Smooth muscle cell (in vitro differentiated cells): Measurements from ENCODE around the gene CCDC192. TPM values are rescaled to one million over a fixed set of nuclear protein-coding genes. Genes with fewer than 3 reads are reported as not detected.

Experiments used
- DNase-seq: peaks from one replicate; lab custom pipeline; 2025; ENCODE audit not compliant: unreplicated experiment; lab: John Stamatoyannopoulos, UW
- H2AFZ ChIP-seq: fragments of 200-600 bp; sonication (generic); 2 replicates; pipeline ENCODE4 v1.6.0; 2016; ENCODE audit warnings: antibody characterized with exemption, low read depth, mild to moderate bottlenecking
- H3F3A ChIP-seq: fragments of 200-600 bp; sonication (generic); 2 replicates; pipeline ENCODE4 v1.6.0; 2017; ENCODE audit warnings: antibody characterized with exemption, low read depth
- H3K27ac ChIP-seq: fragments of 200-600 bp; sonication (generic); 2 replicates; pipeline ENCODE4 v1.5.1; 2016; ENCODE audit warnings: low read depth, mild to moderate bottlenecking
- H3K27me3 ChIP-seq: fragments of 200-600 bp; sonication (generic); 2 replicates; pipeline ENCODE4 v1.6.1; 2016; ENCODE audit warnings: low read depth, mild to moderate bottlenecking
- H3K36me3 ChIP-seq: fragments of 200-600 bp; sonication (generic); 2 replicates; pipeline ENCODE4 v1.5.1; 2016; ENCODE audit warnings: low read depth
- H3K4me1 ChIP-seq: fragments of 200-600 bp; sonication (generic); 2 replicates; pipeline ENCODE4 v1.5.1; 2016; ENCODE audit warnings: low read depth
- H3K4me2 ChIP-seq: fragments of 200-600 bp; sonication (generic); 2 replicates; pipeline ENCODE4 v1.6.0; 2016; ENCODE audit warnings: mild to moderate bottlenecking
- H3K4me3 ChIP-seq: fragments of 200-600 bp; sonication (generic); 2 replicates; pipeline ENCODE4 v1.5.1; 2016; ENCODE audit warnings: mild to moderate bottlenecking
- H3K79me2 ChIP-seq: fragments of 200-600 bp; sonication (generic); 2 replicates; pipeline ENCODE4 v1.6.0; 2016; ENCODE audit warnings: low read depth, mild to moderate bottlenecking
- H3K9ac ChIP-seq: fragments of 200-600 bp; sonication (generic); 2 replicates; pipeline ENCODE4 v1.6.0; 2016; ENCODE audit warnings: low read depth
- H3K9me3 ChIP-seq: fragments of 200-600 bp; sonication (generic); replicated peaks from 2 replicates; pipeline ENCODE4 v1.5.1; 2016; ENCODE audit warnings: low read depth
- H4K20me1 ChIP-seq: fragments of 200-600 bp; sonication (generic); 2 replicates; pipeline ENCODE4 v1.6.0; 2016; ENCODE audit warnings: low read depth
- whole genome bisulfite sequencing: methylation state at CpG from one replicate; pipeline ENCODE4 v1.1.7; 2016; ENCODE audit warnings: low lambda C conversion rate; 5-methylcytosine and 5-hydroxymethylcytosine counted together
- polyA plus RNA-seq: library from polyadenylated mRNA; unstranded; fragments of >200 nt; fragmentation: Nextera tagmentation; extraction: Ambion mirVana; gene quantifications from 2 replicates; pipeline ENCODE4 v1.2.1, GENCODE V29; 2016
- total RNA-seq: library from RNA; depleted of rRNA; stranded (reverse); fragments of >200 nt; gene quantifications from 2 replicates; pipeline ENCODE4 v1.2.3, GENCODE V29; 2014
- TF ChIP-seq, protein P1 (sequence below): fragments of 200-600 bp; sonication (generic); IDR thresholded peaks from 2 replicates; pipeline ENCODE4 v1.5.1; 2017; ENCODE audit warnings: borderline replicate concordance, mild to moderate bottlenecking, antibody characterized with exemption; ENCODE audit not compliant: insufficient read depth, poor library complexity, severe bottlenecking

The CCDC192 gene
- total and polyA plus RNA-seq, 2 experiments from 2014 or later: not detected

- Histone ChIP-seq H3K36me3 (no peaks in the 10 kb centered on the region), H3K9me3 (no peaks in the 10 kb centered on the region), H3K4me3 (no peak overlapping the region), H3K9ac (no peak overlapping the region), H3K4me1 (peaks cover 15% of the 10 kb centered on the region), H3K27ac (no peak overlapping the region), H3K4me2 (no peak overlapping the region), H4K20me1 (no peaks in the 10 kb centered on the region), H3K27me3 (no peaks in the 10 kb centered on the region), H2AFZ (no peak overlapping the region), H3K79me2 (no peaks in the 10 kb centered on the region), H3F3A (peaks cover 3% of the 10 kb centered on the region)
- TF ChIP-seq, protein P1, sequence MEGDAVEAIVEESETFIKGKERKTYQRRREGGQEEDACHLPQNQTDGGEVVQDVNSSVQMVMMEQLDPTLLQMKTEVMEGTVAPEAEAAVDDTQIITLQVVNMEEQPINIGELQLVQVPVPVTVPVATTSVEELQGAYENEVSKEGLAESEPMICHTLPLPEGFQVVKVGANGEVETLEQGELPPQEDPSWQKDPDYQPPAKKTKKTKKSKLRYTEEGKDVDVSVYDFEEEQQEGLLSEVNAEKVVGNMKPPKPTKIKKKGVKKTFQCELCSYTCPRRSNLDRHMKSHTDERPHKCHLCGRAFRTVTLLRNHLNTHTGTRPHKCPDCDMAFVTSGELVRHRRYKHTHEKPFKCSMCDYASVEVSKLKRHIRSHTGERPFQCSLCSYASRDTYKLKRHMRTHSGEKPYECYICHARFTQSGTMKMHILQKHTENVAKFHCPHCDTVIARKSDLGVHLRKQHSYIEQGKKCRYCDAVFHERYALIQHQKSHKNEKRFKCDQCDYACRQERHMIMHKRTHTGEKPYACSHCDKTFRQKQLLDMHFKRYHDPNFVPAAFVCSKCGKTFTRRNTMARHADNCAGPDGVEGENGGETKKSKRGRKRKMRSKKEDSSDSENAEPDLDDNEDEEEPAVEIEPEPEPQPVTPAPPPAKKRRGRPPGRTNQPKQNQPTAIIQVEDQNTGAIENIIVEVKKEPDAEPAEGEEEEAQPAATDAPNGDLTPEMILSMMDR: no peak
- WGBS: 92% methylated on average over 1 of the region's 1 CpG
- no peak for DNase-seq
Observed at GRCh38 chr5:127805448-127805847, 102.3 kb downstream of the CCDC192 start.

DNA sequence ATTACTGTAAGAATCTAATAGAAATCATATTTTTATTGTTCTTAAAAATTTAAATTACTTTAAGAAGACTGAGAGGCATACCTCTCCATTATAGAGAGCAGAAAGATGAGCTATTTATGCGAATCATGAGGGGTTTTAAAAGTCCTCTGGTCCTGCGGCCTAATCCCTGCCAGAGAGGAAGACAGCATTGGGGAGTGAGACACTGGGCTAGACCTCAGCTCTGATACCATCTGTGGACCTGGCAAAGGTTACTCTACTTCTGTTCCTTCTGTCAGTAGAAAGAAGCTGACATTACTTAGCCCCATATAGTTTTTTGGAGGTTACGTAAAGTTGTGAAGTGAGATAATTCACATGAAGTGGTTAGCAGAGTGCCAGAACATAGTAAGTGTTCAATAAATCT lies 103.6 kb downstream of the CCDC192 start:
- no peak for DNase-seq
- 92% methylated on average over 3 of the region's 3 CpGs for WGBS
- TF ChIP-seq, protein P1: no peak
- no peaks in the 10 kb centered on the region for H4K20me1 ChIP-seq
- no peak overlapping the region for H3K4me2 ChIP-seq
- peaks cover 15% of the 10 kb centered on the region for H3K4me1 ChIP-seq
- no peaks in the 10 kb centered on the region for H3K27me3 ChIP-seq
- no peak overlapping the region for H3K9ac ChIP-seq
- no peak overlapping the region for H3K4me3 ChIP-seq
- H3K27ac ChIP-seq: no peak overlapping the region
- peaks cover 11% of the 10 kb centered on the region for H3F3A ChIP-seq
- no peaks in the 10 kb centered on the region for H3K9me3 ChIP-seq
- no peaks in the 10 kb centered on the region for H3K36me3 ChIP-seq
- no peaks in the 10 kb centered on the region for H3K79me2 ChIP-seq
- H2AFZ ChIP-seq: no peak overlapping the region

DNA sequence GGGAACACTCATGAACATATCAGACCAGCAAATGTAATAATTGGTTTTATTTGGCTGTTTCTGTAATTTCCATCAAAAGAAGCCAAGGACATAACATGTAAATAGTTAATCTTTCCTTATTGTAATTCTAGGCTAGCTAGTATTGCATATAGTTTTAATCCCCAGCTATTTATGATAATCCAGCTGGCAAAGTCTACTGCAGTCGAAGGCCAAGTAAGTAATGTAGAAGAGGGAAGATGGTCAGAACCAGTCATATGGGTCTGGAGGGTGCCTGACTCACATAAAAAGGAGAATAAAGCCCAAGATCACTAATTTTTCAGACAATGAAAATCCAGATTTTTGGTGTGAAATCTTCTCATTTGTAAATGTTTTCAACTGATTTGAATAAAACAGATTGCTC lies 106.3 kb downstream of the CCDC192 start:
- H3K4me1 ChIP-seq: peaks cover 37% of the 10 kb centered on the region
- H4K20me1 ChIP-seq: no peaks in the 10 kb centered on the region
- no peaks in the 10 kb centered on the region for H3K9me3 ChIP-seq
- TF ChIP-seq, protein P1: no peak
- 49% methylated on average over 1 of the region's 1 CpG for WGBS
- H3F3A ChIP-seq: peaks cover 15% of the 10 kb centered on the region
- no peaks in the 10 kb centered on the region for H3K79me2 ChIP-seq
- H2AFZ ChIP-seq: no peak overlapping the region
- no peak overlapping the region for H3K27ac ChIP-seq
- no peak overlapping the region for H3K4me2 ChIP-seq
- H3K36me3 ChIP-seq: no peaks in the 10 kb centered on the region
- H3K4me3 ChIP-seq: no peak overlapping the region
- H3K9ac ChIP-seq: no peak overlapping the region
- DNase-seq: no peak
- H3K27me3 ChIP-seq: no peaks in the 10 kb centered on the region

GRCh38 chr5:127810017-127810416 lies 106.8 kb downstream of the CCDC192 start:
- TF ChIP-seq, protein P1: no peak
- H3F3A ChIP-seq: peaks cover 14% of the 10 kb centered on the region
- H3K4me3 ChIP-seq: no peak overlapping the region
- no peak overlapping the region for H2AFZ ChIP-seq
- no peak overlapping the region for H3K27ac ChIP-seq
- no peaks in the 10 kb centered on the region for H3K27me3 ChIP-seq
- peaks cover 42% of the 10 kb centered on the region for H3K4me1 ChIP-seq
- H3K9me3 ChIP-seq: no peaks in the 10 kb centered on the region
- no peaks in the 10 kb centered on the region for H3K79me2 ChIP-seq
- no peaks in the 10 kb centered on the region for H3K36me3 ChIP-seq
- DNase-seq: no peak
- no peaks in the 10 kb centered on the region for H4K20me1 ChIP-seq
- 83% methylated on average over 1 of the region's 1 CpG for WGBS
- H3K9ac ChIP-seq: no peak overlapping the region
- H3K4me2 ChIP-seq: no peak overlapping the region
